GM19025 (cell line): Measurements from ENCODE around the gene MAP4K4.
A peak's percentile ranks its signal among the peaks of the same experiment; 100 is the strongest.

ENCODE experiments used
- ATAC-seq: cut with Tn5 transposase; IDR thresholded peaks from one replicate; pipeline ENCODE4 v1.9.1; 2021; ENCODE audit warnings: mild to moderate bottlenecking, low read depth, moderate library complexity; ENCODE audit not compliant: unreplicated experiment

MAP4K4 gene

DNA sequence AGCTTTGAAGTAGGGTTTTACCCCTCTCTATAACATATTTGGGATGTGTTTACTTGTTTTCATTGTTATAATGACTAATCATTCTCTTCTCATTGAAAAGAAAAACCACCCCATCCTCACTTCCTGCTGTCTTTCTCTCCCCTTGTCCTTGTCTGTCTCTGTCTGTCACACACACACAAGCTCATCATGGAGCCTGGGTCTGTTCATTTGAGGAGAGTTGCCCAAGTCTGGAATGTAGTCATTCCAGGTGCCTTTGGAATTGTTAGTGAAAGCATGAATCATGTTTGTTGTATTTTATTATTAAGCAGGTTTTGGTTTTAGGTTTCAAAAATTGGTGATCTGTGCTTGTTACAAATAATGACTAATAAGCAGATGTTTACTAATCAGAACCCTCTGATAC, 160.7 kb downstream of the MAP4K4 start:
- no peak for ATAC-seq

DNA sequence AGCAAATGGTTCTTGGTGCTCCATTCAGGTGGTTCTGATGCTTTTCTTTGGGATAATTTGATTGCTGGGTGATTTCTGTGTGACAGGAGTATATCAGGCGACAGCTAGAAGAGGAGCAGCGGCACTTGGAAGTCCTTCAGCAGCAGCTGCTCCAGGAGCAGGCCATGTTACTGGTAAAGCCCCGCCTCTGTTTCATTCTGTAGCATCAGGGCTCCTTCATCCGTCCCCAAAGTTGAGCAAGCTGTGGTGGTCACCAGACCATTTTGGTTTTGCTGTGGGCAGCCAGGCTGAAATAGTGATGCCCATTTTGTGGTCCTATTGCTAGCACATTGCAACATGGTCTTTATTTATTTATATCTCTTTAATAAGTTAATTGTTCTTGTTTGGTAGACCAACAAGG, 161.4 kb downstream of the MAP4K4 start:
- ATAC-seq = no peak

DNA sequence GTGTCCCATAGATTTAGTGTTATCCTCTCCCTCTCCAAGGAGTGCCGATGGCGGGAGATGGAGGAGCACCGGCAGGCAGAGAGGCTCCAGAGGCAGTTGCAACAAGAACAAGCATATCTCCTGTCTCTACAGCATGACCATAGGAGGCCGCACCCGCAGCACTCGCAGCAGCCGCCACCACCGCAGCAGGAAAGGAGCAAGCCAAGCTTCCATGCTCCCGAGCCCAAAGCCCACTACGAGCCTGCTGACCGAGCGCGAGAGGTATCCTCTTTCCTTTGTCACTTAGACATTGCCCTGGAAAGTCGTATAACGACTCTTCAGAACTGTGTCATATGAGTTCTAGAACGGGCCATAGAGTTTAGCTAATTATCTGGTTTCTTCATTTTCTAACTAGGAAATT, 162.1 kb downstream of the MAP4K4 start:
- no peak for ATAC-seq

DNA sequence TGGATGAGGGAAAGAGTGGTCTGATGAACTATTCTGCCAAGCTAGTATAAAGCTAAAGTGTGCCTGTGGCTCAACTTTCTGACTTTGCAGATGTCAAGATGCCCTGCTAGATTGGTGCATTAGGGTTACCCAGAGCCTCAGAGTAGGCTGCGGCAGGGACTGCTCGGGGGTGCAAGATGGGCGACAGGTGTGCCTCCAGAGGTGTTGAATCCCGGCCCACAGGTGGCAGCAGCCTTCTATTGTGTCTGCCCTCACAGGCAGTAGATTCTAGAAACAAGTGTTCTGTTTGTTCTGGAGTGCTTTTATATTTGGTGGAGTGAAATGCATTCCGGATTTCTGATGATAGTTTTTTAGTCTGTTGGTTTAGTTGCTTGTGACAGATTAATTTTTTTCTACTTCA, 162.7 kb downstream of the MAP4K4 start:
- ATAC-seq = no peak

DNA sequence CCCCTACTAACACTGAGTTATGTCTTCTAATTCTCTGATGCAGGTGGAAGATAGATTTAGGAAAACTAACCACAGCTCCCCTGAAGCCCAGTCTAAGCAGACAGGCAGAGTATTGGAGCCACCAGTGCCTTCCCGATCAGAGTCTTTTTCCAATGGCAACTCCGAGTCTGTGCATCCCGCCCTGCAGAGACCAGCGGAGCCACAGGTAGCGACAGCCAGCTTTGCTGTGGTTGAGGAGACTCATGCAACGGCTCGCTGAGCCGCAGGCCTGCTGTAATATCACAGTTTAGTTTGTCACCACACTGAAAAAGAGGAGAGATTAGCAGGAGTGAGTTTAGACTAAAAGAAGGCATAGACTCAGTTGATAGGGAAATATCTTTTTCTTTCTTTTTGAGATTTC, 163.3 kb downstream of the MAP4K4 start:
- no peak for ATAC-seq

DNA sequence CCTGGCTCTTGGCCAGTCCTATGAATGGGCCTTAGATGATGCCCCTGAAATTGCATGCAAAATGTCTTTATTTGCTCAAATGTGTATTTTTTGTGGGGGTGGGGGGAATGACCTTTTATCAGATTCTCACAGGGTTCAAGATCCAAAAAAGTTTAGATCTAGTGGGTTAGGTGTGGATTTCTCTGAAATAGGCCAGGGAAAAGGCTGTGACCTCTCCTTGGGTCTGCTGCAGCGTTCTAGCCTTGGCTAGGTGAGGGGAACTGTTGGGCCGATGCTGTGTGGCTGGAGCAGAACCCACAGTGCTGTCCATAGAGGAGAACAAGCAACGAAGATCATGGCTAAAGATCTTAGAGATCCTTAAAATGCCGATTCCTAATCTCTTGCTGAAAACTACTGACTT, 163.9 kb downstream of the MAP4K4 start:
- no peak for ATAC-seq

DNA sequence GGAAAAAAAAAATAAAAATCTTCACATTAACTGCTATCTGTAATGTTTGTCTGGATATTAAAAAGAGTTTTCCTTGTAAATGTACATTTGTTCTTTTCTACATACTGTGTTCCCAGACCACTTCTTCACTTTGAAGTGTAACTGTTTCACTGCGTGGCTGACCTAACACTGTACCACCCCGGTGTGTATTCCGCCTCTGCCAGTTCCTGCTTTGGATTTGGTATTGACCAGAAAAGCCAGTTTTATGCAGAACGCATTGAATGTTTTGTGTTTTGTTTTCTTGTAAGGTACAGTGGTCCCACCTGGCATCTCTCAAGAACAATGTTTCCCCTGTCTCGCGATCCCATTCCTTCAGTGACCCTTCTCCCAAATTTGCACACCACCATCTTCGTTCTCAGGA, 166.0 kb downstream of the MAP4K4 start:
- ATAC-seq = no peak

DNA sequence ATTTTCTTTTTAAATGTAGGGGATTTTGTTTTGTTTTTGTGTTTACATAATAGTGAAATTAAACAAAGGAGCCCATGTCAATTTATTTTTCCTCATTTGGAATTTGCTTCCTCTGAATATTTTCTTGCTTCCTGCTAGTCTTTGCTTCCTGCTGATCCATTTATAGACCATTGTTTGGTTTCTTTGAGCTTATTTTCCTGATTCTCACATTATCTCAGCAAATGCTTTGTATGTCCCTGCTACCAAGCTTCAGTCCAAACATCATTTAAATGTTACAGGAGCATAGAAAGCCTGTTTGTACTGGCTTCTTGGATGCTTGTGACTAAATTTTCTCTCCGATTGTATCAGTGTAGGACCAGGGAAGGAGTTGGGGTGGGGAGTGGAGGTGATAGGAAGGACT, 166.9 kb downstream of the MAP4K4 start:
- no peak for ATAC-seq

DNA sequence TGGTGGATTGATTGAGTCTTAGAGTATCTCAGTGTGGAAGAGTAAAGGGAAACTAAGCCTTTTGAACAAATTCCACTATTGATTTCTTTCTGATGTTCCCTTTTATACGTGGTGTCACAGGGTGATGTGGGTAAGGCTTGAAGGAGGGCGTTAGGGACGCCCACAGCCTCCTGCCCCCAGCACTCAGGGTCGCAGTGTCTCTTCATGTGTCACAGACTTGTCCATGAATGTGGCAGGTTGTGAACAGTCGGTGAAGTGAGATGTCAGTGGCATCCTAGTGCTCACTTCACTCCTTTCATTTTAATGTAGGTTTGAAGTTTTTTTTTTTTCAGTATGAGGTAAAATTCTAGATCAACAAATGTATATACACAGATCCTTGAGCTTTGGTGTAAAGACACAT, 171.0 kb downstream of the MAP4K4 start:
- no peak for ATAC-seq

DNA sequence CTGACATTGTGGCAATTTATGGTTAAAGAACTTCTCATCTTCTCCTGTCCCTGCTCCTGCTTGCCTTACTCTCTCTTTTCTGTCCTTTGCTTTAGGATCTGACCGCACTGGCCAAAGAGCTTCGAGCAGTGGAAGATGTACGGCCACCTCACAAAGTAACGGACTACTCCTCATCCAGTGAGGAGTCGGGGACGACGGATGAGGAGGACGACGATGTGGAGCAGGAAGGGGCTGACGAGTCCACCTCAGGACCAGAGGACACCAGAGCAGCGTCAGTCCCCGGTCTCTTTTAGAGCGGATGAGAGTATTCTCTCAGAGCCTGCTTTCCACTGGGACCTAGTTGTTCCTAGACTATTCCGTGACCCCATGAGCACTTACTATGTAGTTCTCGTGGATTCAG, 172.0 kb downstream of the MAP4K4 start:
- no peak for ATAC-seq

DNA sequence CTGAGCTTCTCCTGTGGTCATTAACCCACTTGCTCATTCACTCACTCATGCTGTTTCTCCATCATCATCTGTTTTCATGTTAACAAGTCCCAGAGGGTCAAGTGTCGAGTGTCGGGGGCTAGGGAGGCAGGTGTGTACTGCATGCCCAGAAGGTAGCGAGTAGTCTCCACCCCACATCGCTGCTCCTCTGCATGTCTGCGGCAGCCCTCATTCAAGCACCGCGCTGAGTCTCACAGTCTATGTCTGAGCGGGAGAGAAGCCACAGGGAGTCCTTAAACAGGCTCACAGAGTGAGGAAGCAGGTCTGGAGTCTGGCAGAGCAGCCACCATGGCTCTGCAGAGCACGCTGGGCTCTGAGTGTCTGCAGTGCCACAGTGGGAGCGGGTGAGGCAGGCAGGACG, 172.9 kb downstream of the MAP4K4 start:
- ATAC-seq = no peak

DNA sequence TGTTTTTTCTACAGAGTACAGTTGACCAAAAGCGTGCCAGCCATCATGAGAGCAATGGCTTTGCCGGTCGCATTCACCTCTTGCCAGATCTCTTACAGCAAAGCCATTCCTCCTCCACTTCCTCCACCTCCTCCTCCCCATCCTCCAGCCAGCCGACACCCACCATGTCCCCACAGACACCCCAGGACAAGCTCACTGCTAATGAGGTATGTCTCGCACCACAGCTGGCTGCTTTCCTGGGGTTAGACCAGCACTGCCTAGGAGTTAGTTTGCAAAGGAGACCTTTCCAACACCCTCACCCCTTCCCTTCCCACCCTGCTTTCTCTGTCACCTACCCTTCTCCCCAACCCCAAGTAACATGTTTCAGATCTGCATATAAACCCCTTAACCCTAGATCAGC, 174.0 kb downstream of the MAP4K4 start:
- no peak for ATAC-seq

DNA sequence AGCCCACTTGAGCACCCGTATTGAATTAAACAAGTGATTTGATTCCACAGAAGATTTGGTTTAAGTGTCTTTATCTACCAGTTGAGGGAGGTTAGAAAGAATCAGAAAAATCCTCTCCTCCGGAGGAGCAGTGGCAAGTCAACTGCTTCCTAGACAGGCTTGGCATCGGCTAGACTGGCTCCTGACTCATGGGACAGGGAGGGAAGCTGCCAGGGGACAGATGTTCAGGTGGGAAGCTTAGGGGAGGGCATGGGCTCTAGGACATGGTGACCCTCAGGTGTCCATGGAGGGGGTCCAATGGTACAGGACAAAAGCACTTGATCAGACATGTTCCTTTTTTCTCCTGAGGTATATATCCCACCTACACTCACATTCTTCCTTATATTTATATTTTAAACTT, 175.0 kb downstream of the MAP4K4 start:
- no peak for ATAC-seq

DNA sequence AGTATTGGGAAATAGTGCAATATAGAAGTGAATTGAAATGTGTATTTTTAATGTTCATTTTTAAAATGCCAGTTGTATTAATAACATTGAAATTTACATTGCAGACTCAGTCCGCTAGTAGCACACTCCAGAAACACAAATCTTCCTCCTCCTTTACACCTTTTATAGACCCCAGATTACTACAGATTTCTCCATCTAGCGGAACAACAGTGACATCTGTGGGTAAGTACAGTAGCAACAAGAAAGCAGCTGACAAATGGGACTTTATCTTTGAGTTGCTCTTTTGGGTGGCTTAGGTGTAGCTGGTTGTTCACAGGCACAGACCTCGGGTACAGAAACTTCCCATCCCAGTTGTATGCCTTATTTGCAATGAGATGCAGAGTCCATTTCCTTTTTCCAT, 176.0 kb downstream of the MAP4K4 start:
- ATAC-seq = no peak

DNA sequence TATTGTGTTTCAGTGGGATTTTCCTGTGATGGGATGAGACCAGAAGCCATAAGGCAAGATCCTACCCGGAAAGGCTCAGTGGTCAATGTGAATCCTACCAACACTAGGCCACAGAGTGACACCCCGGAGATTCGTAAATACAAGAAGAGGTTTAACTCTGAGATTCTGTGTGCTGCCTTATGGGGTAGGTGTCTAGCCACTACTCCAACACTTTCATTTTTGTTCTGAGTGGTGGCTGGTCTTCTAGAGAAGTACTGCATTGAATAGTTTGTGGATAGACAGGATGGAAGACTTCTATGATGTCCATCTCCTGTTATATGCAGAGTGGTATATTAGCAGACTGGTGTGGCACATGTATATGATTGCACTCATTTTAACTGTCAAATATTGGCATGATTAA, 176.6 kb downstream of the MAP4K4 start:
- no peak for ATAC-seq

DNA sequence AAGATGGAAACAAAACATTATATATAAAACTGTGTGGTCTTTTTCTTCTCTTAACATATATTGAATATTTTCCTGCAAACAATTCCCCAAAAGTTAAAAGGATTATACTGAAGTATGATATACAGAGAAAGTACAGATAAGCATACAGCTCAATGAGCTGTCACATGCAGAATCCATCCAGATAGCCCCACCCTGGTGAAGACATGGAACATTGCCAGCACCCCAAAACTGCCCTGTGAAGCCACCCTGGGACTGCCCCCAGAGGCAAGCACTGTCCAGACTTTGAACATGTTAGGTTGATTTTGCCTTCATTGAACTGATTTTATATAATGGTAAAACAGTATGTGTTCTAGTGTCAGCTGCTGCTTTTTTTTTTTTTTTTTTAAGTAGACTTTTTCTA, 182.0 kb downstream of the MAP4K4 start:
- ATAC-seq = no peak

DNA sequence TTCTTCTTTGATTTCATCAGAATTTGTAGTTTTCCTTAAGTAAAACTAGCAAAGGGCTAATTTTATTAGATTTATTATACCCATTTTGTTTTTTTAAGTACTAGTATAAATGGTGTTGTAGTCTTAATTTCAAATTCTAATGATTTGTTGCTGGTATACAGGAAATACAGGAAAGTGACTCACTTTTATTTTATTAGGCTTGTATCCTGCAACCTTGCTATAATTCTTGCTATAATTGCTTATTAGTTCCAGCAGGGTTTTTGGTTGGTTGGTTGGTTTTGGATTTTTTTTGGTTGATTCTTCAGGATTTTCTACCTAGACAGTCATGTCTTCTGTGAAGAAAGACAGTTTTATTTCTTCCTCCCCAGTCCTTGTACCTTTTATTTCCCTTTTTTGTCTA, 183.6 kb downstream of the MAP4K4 start:
- ATAC-seq = no peak

DNA sequence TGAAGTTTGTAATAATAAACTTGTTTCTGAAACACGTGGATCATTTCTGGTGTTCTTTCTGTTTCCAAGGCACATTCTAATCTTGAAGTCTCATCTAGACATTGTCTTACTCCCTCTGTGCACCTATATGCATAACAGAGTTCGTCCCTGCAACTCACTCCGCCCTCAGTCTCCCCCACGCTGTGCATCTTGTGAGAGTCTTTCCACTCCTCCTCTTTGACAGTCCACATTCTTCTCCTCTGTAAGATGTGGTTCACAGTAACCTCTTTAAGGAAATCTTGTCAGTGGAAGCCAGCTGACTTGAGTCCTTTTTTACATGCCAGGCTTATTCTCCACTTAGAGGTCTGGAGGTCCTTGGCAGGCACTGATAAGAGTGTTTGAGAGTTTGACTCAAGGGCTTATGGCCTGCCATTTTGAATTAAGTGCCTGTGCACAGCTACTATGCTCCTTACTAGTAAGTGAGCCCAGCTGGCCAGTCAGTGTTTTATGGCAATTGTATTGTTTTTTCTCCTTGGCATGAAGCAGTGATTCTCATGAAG, 185.3 kb downstream of the MAP4K4 start:
- ATAC-seq = no peak

DNA sequence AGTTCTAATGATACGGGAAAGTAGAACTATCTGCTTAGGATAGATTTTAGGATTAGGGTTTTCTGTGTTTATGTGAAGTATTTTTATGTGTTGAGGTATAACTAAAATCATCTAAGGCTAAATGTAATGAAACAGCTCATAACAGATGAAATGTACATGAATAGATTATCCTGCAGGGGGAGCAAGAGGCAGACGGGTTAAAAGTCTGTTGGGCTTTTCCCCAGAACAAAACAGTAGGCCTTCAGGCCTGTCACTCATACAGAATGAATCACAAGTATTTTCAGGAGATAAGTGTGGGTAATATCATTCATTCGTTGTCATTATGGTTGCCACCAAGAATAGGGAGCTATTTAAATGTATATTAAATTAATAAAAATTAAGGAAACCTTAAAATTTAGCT, 186.4 kb downstream of the MAP4K4 start:
- no peak for ATAC-seq

DNA sequence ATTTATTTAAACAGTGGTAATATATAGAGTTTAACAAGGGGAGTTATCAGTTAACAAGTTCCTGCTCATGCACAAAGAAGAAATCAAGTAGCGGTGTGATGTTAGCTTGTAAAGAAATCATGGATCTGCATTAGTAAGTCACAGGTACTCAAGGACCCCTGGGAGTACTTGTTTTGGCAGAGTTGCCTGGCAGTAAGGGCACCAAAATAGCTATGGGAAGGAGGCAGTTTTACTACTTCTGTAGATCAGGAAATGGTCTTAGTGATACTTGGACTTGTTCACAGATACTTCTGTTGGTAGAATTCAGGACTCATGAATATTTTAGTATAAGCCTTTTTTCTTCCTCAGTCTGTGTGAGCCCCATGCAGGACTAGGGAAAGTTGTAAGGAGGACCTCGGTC, 186.9 kb downstream of the MAP4K4 start:
- no peak for ATAC-seq

DNA sequence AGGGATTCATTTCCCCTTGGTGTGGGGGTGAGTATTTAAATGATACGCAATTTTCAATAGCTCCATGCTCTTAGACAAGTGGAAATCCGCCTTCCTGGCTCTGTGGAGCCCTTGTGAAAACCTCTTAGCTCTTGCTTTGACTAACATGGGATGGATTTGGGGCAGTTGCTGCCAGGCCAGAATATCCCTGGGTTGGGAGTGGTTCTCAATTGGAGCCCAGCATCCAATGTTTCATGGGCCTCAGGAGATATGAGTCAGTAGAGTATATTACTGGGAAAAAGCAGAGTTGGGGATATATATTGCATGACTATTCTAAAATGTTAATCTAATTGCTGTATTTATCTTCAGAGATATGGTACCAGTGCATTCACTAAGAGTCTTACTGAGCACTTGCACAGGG, 189.8 kb downstream of the MAP4K4 start:
- ATAC-seq = no peak

DNA sequence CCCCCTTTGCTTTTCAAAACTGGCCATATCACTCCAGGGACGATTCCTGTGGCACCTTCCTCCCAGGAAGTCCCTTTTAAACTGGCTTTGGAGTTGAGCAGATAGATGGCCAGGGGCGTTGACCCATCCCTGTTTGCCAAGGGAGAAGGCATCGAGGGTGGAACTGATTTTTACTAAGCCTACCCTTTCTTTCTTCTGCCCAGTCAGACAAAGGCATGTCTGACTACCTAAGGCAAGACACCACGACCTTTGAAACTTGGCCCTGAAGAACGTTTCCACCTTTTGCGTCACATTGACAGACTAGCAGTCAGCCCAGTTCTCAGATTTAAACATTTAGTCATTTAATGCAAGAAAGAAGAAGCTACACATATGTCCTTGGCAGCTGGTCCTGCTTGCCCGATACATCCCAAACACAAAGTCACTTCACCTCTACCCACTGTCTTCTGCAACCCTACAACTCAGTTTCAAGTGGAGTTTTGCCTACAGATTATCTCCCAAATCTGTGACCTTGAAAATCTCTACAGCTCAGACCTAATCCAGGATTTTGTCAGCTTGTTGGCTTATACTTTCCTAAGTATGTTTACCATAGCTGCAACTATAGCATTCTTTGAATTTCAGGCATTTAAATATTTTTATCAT, 192.1 kb downstream of the MAP4K4 start:
- ATAC-seq = no peak

DNA sequence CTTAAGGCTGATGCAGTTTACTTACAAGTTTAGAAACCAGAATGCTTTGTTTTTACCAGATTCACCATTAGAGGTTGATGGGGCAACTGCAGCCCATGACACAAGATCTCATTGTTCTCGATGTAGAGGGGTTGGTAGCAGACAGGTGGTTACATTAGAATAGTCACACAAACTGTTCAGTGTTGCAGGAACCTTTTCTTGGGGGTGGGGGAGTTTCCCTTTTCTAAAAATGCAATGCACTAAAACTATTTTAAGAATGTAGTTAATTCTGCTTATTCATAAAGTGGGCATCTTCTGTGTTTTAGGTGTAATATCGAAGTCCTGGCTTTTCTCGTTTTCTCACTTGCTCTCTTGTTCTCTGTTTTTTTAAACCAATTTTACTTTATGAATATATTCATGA, 194.9 kb downstream of the MAP4K4 start:
- peak; percentile 59 for ATAC-seq
